ENCODE data around the gene TMEM247. TPM values are rescaled to one million over a fixed set of nuclear protein-coding genes. Genes with fewer than 3 reads are reported as not detected.

The TMEM247 gene
- not detected for total RNA-seq

GRCh38 chr2:46479265-46479664 is at the start of gene TMEM247:
TSS of gene TMEM247 (plus strand) at chr2:46479565.
- DNase-seq, result no peak

GRCh38 chr2:46430413-46430812 is 49.0 kb upstream of the TMEM247 start:
- DNase-seq, result no peak

GRCh38 chr2:46430992-46431391 is 48.4 kb upstream of the TMEM247 start:
- DNase-seq, result no peak

GRCh38 chr2:46431481-46432235 is 47.7 kb upstream of the TMEM247 start:
- no peak for DNase-seq

GRCh38 chr2:46434851-46435273 is 44.5 kb upstream of the TMEM247 start:
- DNase-seq, result no peak

- no peak for DNase-seq
Measured at GRCh38 chr2:46435353-46435752, 44.0 kb upstream of the TMEM247 start.

GRCh38 chr2:46435796-46436360 is 43.5 kb upstream of the TMEM247 start:
- DNase-seq, result no peak

- DNase-seq, result no peak
Measured at GRCh38 chr2:46436800-46437199, 42.6 kb upstream of the TMEM247 start.

GRCh38 chr2:46438102-46438501 is 41.3 kb upstream of the TMEM247 start:
- no peak for DNase-seq

GRCh38 chr2:46438794-46439193 is 40.6 kb upstream of the TMEM247 start:
- no peak for DNase-seq

GRCh38 chr2:46439582-46439981 is 39.8 kb upstream of the TMEM247 start:
- DNase-seq, result no peak

- DNase-seq, result no peak
Measured at GRCh38 chr2:46441838-46442712, 37.3 kb upstream of the TMEM247 start.

GRCh38 chr2:46444732-46445131 is 34.6 kb upstream of the TMEM247 start:
- DNase-seq, result no peak

- no peak for DNase-seq
Measured at GRCh38 chr2:46445556-46445955, 33.8 kb upstream of the TMEM247 start.

- no peak for DNase-seq
Measured at GRCh38 chr2:46446871-46447568, 32.3 kb upstream of the TMEM247 start.

- DNase-seq, result no peak
Measured at GRCh38 chr2:46447649-46448048, 31.7 kb upstream of the TMEM247 start.

- no peak for DNase-seq
Measured at GRCh38 chr2:46448111-46448510, 31.3 kb upstream of the TMEM247 start.

GRCh38 chr2:46448641-46449040 is 30.7 kb upstream of the TMEM247 start:
- DNase-seq, result no peak

- no peak for DNase-seq
Measured at GRCh38 chr2:46449700-46450099, 29.7 kb upstream of the TMEM247 start.

GRCh38 chr2:46451131-46451711 is 28.1 kb upstream of the TMEM247 start:
- DNase-seq, result no peak

GRCh38 chr2:46456789-46457188 is 22.6 kb upstream of the TMEM247 start:
- no peak for DNase-seq
